GM12801 (cell line): ENCODE data around the gene UBR1.

ENCODE experiments used
- TF ChIP-seq, protein P1 (sequence below): IDR thresholded peaks from one replicate; pipeline ENCODE4 v1.5.1; 2011; ENCODE audit warnings: control low read depth; ENCODE audit not compliant: insufficient read length; ENCODE audit errors: extremely low read depth

UBR1 gene

DNA sequence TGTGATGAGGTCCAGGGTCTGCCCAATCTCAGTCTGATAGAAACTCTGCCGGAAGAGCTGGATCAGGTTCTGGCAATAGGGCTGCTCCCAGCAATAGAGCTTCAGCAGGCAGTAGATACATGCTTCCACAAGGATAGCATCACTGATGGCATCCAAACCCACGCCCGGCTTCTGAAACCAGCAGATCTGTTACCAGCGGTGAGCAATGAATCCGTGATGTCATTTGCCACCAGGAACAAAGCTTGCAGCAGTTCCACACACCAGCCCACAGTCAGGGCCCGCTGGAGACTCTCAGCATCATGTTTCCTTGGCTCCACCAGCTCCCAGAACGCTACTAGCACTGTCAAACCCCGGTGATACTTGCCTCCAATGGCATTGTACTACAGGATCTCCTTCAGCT, 166.0 kb downstream of the UBR1 start:
- TF ChIP-seq, protein P1, sequence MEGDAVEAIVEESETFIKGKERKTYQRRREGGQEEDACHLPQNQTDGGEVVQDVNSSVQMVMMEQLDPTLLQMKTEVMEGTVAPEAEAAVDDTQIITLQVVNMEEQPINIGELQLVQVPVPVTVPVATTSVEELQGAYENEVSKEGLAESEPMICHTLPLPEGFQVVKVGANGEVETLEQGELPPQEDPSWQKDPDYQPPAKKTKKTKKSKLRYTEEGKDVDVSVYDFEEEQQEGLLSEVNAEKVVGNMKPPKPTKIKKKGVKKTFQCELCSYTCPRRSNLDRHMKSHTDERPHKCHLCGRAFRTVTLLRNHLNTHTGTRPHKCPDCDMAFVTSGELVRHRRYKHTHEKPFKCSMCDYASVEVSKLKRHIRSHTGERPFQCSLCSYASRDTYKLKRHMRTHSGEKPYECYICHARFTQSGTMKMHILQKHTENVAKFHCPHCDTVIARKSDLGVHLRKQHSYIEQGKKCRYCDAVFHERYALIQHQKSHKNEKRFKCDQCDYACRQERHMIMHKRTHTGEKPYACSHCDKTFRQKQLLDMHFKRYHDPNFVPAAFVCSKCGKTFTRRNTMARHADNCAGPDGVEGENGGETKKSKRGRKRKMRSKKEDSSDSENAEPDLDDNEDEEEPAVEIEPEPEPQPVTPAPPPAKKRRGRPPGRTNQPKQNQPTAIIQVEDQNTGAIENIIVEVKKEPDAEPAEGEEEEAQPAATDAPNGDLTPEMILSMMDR = no peak

DNA sequence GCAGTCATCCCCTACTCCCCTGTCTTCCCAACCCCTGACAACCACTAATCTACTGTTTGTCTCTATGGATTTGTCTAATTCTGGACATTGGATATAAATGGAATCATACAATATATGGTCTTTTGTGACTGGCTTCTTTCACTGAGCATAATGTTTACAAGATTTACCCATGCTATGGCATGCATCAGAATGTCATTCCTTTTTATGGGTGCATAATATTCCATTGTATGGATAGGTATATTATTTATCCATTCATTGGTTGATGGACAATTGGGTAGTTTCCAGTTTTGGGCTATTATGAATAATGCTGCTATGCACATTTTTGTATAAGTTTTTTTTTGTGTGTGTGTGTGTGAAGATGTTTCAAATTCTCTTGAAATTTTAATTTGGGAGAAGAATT, 168.7 kb downstream of the UBR1 start:
- TF ChIP-seq, protein P1 = no peak

DNA sequence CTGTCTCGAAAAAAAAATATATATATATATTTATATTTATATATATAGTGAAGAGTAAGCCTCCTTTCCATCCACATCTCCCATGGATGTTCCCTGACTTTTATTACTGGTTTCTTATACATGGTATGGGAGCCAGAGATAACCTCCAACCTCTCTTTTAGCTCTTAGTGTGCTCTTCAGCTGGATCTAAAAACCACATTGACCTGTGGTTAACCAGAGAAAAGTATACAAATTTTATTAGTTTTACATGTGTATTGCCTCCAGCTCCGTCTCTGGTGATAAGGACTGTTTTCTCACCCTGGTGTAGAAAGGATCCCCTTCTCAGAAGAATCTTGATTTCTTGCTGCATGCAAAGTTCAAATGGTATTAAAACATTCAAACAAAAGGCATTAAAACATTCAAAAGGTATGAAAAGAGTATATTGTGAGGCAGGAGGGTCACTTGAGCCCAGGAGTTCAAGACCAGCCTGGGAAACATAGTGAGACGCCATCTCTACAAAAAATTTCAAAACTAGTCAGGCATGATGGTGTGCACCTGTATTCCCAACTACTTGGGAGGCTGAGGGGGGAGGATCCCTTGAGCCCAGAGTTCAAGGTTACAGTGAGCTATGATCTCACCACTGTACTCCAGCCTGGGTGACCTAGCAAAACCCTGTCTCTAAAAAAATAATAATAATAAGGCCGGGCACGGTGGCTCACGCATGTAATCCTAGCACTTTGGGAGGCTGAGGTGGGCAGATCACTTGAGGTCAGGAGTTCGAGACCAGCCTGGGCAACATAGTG, 171.8 kb downstream of the UBR1 start:
- TF ChIP-seq, protein P1 = no peak

DNA sequence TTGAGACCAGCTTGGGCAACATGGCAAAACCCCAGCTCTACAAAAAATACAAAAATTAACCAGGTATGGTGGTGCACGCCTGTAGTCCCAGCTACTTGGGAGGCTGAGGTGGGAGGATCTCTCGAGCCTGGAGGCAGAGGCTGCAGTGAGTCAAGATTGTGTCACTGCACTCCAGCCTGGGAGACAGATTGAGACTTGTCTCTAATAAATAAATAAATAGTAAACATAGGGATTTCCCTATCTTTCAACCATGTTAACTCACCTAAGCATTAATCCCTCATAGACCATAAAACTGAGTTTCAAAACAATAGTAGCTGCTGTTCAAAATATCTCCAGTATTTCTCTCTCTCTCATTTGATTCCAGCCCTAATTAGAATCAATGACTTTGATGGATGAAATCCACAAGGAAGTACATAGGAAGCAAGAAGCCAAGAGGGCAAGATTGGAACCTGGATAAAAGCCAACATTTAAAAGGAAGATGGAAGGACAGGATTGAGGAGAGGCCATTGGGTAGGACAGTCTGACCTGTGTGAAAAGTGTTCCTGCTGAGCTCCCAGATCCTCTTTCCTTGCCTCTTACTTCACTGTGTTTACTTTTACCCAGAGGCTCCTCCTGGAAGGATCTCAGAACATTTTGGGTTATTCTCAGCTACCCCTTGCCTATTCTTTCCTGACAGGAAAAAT, 172.9 kb downstream of the UBR1 start:
- TF ChIP-seq, protein P1 = no peak

DNA sequence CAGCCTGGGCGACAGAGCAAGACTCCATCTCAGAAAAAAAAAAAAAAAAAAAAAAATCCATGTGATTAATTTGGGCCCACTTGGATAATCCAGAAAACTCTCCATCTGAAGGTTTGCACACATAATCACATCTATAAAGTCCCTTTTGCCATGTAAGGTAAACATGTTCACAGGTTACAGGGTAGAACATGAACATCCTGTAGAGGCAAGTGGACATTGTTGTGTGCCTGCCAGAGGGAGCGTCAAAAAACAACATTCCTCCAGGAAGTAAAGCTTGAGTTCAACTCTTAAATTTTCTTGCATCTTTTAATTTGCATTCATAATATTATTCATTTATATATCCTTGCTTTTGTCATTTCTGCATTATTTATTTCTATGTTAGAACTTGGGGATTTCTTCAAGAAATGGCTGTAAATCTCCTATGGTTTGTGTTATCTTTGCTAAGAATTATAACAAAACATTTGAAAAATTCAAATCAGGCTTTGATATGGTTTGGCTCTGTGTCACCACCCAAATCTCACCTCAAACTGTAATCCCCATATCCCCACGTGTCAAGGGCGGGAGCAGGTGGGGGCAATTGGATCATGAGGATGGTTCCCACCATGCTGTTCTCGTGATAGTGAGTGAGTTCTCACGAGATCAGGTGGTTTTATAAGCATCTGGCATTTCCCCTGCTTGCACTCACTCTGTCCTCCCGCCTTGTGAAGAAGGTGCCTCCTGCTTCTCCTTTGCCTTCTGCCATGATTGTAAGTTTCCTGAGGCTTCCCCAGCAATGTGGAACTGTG, 173.9 kb downstream of the UBR1 start:
- TF ChIP-seq, protein P1 = no peak

DNA sequence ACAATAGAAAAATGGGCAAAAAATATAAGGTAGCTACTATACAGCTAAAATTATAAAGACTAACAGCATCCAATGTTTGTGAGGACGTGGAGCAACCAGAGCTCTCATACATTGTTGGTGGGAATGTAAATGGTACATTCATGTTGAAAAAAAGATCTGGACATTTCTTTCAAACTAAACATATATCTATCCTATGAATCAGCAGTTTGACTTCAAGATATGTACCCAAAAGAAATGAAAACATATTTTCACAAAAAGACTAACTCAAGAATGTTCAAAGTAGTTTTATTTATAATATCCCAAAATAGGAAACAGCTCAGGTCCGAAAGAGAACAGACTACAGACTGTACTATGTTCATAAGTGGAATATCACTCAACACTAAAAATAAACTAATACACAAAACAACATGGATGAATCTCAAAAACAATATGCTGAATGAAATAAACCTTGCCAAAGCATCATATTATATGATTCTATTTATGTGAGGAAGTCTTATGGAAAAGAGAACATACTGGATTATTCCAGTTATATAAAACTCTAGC, 176.5 kb downstream of the UBR1 start:
- TF ChIP-seq, protein P1 = no peak

DNA sequence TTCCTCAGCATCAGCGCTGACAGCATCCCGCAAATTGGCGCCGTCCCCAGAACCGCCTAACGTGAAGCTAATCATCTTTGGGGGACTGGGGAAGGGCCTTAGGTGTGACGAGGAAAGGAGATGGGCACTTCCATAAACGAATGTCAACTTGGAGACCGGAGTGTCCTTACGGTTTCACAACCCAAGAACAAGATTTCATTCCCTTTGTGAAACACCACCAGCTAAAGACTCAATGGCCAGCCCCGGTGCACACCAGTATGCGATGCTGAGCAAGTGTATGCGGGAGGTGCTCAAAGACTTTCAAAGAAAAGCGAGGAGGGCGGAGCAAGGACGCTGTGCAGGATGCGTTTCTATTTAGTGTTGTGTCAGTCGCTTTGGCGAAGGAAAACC, 184.5 kb downstream of the UBR1 start:
- TF ChIP-seq, protein P1 = no peak
